ENCODE measurements around the gene ATP8B1. TPM values are rescaled to one million over a fixed set of nuclear protein-coding genes. Genes with fewer than 3 reads are reported as not detected.

Gene ATP8B1
- total and polyA plus RNA-seq, 9 of the 15 experiments (the other 6 are each of a cell fraction or from before 2014, with no cell fraction given): 0.01 to 0.22 (median 0.03) TPM; not detected in 3

DNA sequence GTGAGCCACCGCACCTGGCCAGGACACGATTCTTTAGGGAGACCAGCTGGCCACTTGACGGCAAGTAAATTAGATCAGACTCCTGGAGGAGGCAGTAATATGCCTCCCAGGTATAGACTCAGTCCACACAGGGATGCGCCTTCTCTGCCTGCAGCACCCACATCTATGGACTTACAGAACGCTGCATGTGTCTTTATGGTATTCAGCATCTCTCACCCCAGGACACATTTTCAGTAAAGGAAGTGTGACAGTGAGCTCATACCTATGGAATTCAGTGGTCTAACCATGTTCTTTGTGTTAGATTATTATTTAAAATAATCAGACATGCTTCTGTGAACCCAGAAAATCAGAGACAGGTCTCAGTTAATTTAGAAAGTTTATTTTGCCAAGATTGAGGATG is 175.6 kb downstream of the ATP8B1 start:
- Histone ChIP-seq H3K27ac (ENCODE audit: extremely low read depth, low read depth, low read length) (no peak overlapping the region), H2AFZ (ENCODE audit: low read depth, low read length) (no peak overlapping the region), H3K9me1 (ENCODE audit: control insufficient read depth, insufficient read depth, low read length) (no peaks in the 10 kb centered on the region), H3K36me3 (ENCODE audit: control insufficient read depth, insufficient read depth, low read length) (no peaks in the 10 kb centered on the region), H3K79me2 (ENCODE audit: control insufficient read depth, insufficient read depth, low read length) (no peaks in the 10 kb centered on the region), H3K27me3 (ENCODE audit: control insufficient read depth in 2 of 2, insufficient read depth in 2 of 2, low read length in 2 of 2) (no peaks in the 10 kb centered on the region), H3K9me3 (replicated peaks; ENCODE audit: control insufficient read depth, insufficient read depth, low read depth, low read length) (no peaks in the 10 kb centered on the region), H3K4me1 (replicated peaks in 1 of 2; ENCODE audit: control insufficient read depth in 2 of 2, insufficient read depth in 2 of 2, low read length in 2 of 2) (peaks cover 6 to 18% of the 10 kb centered on the region in 2 experiments; a peak in 4 of 5 replicates), H3K4me2 (ENCODE audit: insufficient read depth, low read length) (no peak overlapping the region), H3K9ac (ENCODE audit: insufficient read depth in 1 of 2, low read depth in 2 of 2, low read length in 2 of 2) (no peak overlapping the region), H4K20me1 (replicated peaks; ENCODE audit: control insufficient read depth, insufficient read depth, low read length) (no peaks in the 10 kb centered on the region), H3K4me3 (no peak overlapping the region)
- POLR2A ChIA-PET: no interaction called here
- intact Hi-C loops (cut with micrococcal nuclease) (no loop called here), in situ Hi-C loops (cut with MboI) (loop anchor here (10.0 to 25.0 kb wide), 2 partner anchors 235 to 497 kb away; no protein-coding TSS in a partner anchor)
- TF ChIP-seq MXI1 (IDR thresholded peaks at IDR 0.05; ENCODE audit: low read depth, low read length): no peak
- TF ChIP-seq EGR1 (conservative IDR thresholded peaks at IDR 0.05): no peak
- no peak for TF ChIP-seq ZNF124 (CRISPR knock-in tag; IDR thresholded peaks at IDR 0.05)
- TF ChIP-seq CSDE1 (IDR thresholded peaks at IDR 0.05): no peak
- no peak for TF ChIP-seq DMBX1 (CRISPR knock-in tag; IDR thresholded peaks at IDR 0.05; ENCODE audit: borderline replicate concordance)
- no peak for TF ChIP-seq JUND (IDR thresholded peaks at IDR 0.05; ENCODE audit: borderline replicate concordance, low read depth, low read length)
- TF ChIP-seq JUND (tag; IDR thresholded peaks at IDR 0.05; ENCODE audit: borderline replicate concordance, low read depth, low read length): no peak
- TF ChIP-seq ZNF224 (CRISPR knock-in tag; IDR thresholded peaks at IDR 0.05): no peak
- CTCF ChIA-PET (ENCODE audit: low intra/inter-chr PET ratio): no interaction called here
- WGBS (ENCODE audit: insufficient coverage, low coverage, missing lambda C conversion rate): 71% methylated on average over 5 of the region's 5 CpGs
- FAIRE-seq (no peak), DNase-seq (ENCODE audit: extremely low read depth in 1 of 4, low spot score in 3 of 4) (no peak), ATAC-seq (no peak)
- BruUV-seq (replicated peaks): no TSS peak
